NCI-H1092 treated with DMSO at 0.1 percent for 48 hours (cell line): ENCODE measurements around the gene PTGES3L.
"Not testable (repeated sequence)": the region's sequence is repeated elsewhere in the genome, so short reads cannot be mapped to it uniquely, and the experiment has no call there.

Experiments used
- DNase-seq: peaks from one replicate; lab custom pipeline; 2025; lab: John Stamatoyannopoulos, UW

The PTGES3L gene

GRCh38 chr17:43014020-43014648 lies 34.3 kb upstream of the PTGES3L start:
- DNase-seq = no peak

DNA sequence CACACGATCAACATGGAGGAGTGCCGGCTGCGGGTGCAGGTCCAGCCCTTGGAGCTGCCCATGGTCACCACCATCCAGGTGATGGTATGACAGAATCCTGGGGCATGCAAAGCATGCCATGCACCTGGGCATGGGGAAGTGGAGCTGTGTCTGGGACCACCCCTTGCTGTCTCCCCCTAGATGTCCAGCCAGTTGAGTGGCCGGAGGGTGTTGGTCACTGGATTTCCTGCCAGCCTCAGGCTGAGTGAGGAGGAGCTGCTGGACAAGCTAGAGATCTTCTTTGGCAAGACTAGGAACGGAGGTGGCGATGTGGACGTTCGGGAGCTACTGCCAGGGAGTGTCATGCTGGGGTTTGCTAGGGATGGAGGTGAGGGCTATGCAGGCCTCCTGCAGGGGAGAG lies 33.4 kb upstream of the PTGES3L start:
- no peak for DNase-seq

DNA sequence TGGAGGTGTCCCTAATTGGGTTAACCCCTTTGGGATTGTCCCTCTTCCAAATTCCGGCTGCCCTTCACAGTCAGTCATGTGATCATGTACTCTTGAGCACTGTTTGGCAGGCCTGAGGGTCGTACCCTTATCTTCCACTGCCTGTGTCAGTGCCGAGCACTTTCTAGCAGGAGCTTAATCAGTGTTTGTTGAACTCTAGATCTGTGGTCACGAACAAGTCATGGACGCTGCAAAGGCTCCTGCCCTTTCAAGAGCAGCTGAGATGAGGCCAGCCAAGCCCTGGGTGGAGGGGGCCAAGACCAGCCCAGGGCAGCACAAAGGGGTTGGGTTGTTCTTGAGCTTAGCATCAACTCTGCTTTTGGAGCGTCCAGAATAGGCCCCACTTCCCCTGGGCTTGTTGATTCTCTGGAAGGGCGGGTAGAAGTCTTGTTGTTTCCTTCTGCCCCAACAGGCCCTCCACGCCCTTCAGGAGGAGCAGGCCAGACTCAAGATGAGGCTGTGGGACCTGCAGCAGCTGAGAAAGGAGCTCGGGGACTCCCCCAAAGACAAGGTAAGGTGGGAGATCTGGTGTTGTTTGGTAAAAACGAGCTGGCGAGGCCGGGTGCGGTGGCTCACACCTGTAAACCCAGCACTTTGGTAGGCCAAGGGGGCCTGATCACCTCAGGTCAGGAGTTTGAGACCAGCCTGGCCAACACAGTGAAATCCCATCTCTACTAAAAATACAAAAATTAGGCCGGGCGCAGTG lies 32.0 kb upstream of the PTGES3L start:
- DNase-seq = no peak

DNA sequence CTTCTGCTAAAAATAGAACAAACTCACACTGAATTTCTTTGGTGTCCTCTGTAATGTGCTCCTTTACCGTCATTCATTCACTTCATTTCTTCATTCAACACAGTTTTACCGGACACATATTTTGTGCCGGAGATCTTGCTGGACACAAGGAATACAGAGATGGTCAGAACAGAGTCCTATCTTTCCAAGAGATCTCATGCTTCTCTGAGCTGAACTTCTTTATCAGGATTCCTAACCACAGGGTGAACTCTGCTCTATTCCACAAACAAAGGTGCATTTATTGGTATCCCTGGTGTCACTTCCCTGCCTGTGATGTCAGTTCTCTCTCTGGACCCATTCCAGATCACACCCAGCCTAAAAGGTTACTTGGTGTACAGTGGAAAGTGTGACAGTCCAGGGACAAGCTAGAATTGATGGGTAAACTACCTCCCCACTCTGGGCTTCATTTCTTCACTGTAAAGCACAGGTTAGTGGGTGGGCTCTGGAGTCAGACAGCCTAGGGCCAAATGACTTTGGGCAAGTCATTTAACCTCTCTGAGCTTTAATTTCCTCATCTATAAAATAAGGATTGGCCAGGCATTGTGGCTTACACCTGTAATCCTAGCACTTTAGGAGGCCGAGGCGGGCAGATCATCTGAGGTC lies 30.9 kb upstream of the PTGES3L start:
- no peak for DNase-seq

- DNase-seq = no peak
Measured at GRCh38 chr17:43006639-43007551, 27.0 kb upstream of the PTGES3L start, which contains the start of gene IFI35. TSS of gene IFI35 (plus strand) at chr17:43006784. CDS start at chr17:43006948, 164 bp downstream.

DNA sequence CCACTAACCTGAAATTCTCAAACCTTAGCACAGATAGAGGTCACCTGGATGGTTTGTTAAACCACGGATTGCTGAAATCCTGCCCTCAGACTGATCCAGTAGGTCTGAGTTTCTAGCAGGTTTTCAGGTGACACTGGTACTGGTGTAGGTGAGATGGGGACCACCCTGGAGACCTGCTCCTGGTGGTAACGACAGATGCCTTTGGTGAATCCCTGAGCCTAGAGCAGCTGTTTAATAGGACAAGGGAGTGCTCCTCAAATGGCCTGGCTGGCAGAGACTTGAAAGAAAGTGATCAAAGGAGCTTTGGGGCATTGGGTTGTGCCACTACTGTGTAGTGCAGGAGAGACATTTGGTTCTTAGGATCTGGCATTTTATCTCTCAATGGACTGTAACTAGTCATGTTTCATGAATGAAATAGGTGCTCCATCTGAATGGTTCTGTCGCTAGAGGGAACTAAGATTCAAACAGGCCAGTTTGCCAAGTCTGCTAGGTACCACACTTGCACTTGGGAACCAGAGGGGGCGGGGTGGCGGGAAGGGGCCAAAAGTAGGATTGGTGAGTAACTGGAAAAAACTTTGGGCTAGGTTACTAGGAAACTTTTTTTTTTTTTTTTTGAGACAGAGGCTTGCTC lies 23.8 kb upstream of the PTGES3L start:
- no peak for DNase-seq

DNA sequence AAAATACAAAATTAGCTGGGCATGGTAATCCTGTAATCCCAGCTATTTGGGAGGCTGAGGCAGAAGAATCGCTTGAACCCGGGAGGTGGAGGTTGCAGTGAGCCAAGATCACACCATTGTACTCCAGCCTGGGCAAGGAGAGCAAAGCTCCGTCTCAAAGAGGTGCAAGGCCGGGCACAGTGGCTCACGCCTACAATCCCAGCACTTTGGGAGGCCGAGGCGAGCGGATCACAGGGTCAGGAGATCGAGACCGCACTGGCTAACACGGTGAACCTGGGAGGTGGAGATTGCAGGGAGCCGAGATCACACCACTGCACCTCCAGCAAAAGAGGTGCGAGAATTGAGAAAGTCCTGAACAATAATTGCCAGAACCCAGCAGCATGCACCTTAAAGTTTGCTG lies 21.0 kb upstream of the PTGES3L start:
- not testable (repeated sequence) for DNase-seq

- no peak for DNase-seq
Measured at GRCh38 chr17:42999003-42999525, 19.2 kb upstream of the PTGES3L start.

GRCh38 chr17:42997984-42998938 lies 18.4 kb upstream of the PTGES3L start, which contains the start of gene RPL27:
TSS of gene RPL27 (plus strand) at chr17:42998419. CDS start at chr17:42998751, 332 bp downstream.
- peak; percentile 99 for DNase-seq

DNA sequence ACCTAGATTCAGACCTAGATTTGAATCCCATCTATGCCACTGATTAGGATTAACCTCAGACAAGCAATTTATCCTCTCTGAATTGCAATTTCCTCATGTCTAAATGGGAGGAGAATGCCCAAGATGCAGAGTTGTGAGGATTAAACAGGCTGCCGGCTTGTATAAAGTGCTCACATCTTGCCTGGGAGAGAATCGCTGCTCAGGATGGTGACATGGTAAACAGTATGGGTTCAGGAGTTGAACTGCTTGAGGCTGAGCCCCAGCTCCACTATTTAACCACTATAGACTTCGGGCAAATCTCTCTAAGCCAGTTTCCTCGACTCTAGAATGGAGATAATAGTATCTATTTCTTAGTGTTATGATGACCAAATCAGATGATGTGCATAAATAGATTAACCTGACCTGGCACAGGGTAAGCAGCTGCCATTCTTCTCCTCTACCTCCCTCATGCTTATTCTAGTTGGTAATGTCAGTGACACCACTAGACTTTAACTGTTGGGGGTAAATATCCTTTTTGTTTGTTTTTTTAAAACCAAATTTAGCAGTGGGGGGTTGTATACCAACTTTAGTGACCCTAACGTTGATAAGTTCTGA lies 17.6 kb upstream of the PTGES3L start:
- DNase-seq = peak; percentile 59

- not testable (repeated sequence) for DNase-seq
Measured at GRCh38 chr17:42993913-42994312, 14.0 kb upstream of the PTGES3L start.

DNA sequence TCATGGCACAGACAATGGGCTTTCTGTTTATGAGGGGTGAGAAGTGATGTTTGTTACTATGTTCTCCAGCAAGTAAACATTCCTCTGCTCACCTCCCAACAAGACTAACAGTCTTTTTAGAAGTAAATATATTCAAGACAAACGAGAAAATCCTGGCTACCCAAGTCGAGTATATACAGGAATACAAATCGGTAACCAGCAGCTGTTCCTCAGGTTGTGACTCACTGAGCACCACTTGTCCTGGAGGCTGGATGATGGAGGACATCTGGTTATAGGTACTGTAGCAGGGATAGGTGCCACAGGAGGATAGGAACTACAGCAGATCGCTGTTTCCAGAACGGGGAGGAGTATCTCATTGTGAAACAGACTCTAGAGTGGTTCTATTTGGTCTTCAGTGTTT lies 13.0 kb upstream of the PTGES3L start:
- DNase-seq = no peak

DNA sequence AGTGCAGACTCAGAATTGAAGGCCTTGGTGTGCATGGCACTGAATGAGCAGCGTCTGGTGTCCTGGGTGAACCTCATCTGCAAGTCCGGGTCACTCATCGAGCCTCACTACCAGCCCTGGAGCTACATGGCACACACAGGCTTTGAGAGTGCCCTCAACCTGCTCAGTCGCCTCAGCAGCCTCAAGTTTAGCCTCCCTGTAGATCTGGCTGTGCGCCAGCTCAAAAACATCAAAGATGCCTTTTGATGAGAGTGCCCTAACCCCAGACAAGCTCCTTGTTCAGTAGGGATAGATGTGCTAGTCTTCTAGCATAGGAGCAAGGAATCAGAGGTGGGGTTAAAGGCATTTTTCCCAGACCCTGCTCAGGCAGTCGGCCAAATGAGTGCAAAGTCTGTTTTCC lies 11.6 kb upstream of the PTGES3L start:
- no peak for DNase-seq

- DNase-seq = no peak
Measured at GRCh38 chr17:42989726-42990652, 10.1 kb upstream of the PTGES3L start.

DNA sequence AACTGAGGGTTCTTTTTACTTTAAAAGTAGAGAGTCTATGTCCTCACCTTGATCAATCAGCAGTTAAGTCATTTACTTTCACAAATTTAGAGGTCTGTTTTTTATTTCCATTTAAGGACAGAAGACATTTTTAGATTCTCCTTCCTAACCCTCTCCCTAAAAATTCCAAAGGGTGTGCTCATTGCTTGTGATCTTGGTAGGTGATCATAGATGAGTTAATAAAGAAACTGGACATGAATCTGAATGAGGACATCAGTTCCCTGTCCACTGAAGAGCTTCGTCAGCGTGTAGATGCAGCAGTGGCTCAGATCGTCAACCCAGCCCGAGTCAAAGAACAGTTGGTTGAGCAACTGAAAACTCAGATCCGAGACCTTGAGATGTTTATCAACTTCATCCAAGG lies 9.3 kb upstream of the PTGES3L start:
- DNase-seq = no peak

GRCh38 chr17:42985225-42985624 lies 5.3 kb upstream of the PTGES3L start:
- DNase-seq = no peak

- DNase-seq = no peak
Measured at GRCh38 chr17:42982266-42982665, 2.4 kb upstream of the PTGES3L start.

DNA sequence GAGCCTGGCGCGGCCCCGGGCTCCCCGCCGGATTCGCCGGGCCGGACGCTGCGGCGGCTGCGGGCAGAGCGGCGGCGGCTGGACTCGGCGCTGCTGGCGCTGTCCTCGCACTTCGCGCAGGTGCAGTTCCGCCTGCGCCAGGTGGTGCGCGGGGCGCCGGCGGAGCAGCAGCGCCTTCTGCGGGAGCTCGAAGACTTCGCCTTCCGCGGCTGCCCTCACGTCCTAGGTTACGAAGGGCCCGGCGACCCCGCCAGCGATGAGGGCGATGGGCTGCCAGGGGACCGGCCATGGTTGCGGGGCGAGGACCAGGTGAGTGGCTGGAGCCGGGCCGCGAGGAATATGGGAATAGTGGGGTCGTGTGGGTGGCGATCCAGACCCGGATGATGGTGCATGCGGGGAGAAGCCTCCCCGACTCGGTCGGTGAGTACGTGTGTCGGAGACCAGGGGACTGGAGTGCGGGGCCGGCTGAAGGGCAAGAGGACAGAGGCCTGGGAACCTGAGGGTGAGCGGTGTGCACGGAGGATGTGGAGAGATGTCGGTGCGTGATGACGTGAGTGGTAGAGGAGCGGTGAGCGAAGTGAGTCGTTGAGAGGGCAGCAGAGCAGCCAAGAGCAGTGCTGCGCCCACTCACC lies 1.0 kb upstream of the PTGES3L start:
- peak; percentile 51 for DNase-seq
